Measurements from ENCODE around the gene ATAD3C.

GRCh38 chr1:1421147-1421906, 28.2 kb upstream of the ATAD3C start, which contains the start of gene ANKRD65:
- TF ChIP-seq CTCF (IDR thresholded peaks at IDR 0.05), result no peak
- TF ChIP-seq EP300 (IDR thresholded peaks at IDR 0.05), result no peak
- TF ChIP-seq POLR2A (IDR thresholded peaks at IDR 0.05), result no peak

Measured in sigmoid colon (tissue), 4 donors.